GM23248 (cell line): ENCODE results near the gene RRAS2.

Experiments
- EZH2 ChIP-seq: fragments of 200-600 bp; sonication (generic); IDR thresholded peaks from 2 replicates; pipeline ENCODE4 v1.6.1; 2018; ENCODE audit warnings: antibody characterized with exemption, mild to moderate bottlenecking; ENCODE audit not compliant: insufficient read depth, poor library complexity, severe bottlenecking
- EZH2phosphoT487 ChIP-seq: fragments of 200-600 bp; sonication (generic); IDR thresholded peaks from 2 replicates; pipeline ENCODE4 v1.6.1; 2018; ENCODE audit warnings: antibody characterized with exemption, moderate library complexity, mild to moderate bottlenecking, low read depth; ENCODE audit not compliant: insufficient read depth

DNA sequence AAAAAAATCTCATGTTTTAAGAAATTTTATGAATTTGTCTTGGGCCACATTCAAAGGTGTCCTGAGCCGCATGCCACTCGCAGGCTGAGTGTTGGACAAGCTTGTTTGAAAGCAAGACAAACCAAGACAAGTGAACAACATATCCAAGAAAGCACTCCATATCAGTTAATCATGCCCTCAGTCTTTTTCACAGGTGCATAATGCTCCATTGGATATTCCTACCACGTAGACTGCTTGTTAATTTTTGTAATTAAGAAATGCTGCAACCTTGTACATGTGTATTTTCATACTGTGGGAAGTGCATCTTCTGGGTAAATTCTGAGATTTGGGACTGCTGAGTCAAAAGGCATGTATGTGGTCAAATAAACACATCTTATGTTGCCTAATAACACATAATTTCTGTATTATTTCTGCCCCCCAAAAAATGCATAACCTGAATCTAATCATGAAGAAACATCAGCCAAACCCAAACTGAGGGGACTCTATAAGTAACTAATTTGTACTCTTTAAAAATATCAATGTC is 8.2 kb downstream of the RRAS2 start:
- no peak for TF ChIP-seq EZH2phosphoT487
- TF ChIP-seq EZH2 = no peak
